RCC 7860 (cell line): ENCODE results near the gene SURF2.
A peak's percentile ranks its signal among the peaks of the same experiment; 100 is the strongest.
"Not testable (repeated sequence)": the region's sequence is repeated elsewhere in the genome, so short reads cannot be mapped to it uniquely, and the experiment has no call there.

Experiments used
- DNase-seq: peaks from one replicate; pipeline ENCODE4 v3.0.0-alpha.2; 2015; ENCODE audit warnings: low spot score
- FAIRE-seq: peaks from 2 replicates; lab custom pipeline; 2012; peaks lifted over from hg19 to GRCh38; lab: Jason Lieb, UNC

Gene SURF2

GRCh38 chr9:133356391-133357091, at the start of gene SURF2, which contains the start of gene SURF1:
Gene SURF2, plus strand, starts transcription at chr9:133356550. Its CDS starts 43 bp downstream, at chr9:133356593.
Gene SURF1, minus strand, starts transcription at chr9:133356487. Its CDS starts 34 bp downstream, at chr9:133356453.
- no peak for FAIRE-seq

DNA sequence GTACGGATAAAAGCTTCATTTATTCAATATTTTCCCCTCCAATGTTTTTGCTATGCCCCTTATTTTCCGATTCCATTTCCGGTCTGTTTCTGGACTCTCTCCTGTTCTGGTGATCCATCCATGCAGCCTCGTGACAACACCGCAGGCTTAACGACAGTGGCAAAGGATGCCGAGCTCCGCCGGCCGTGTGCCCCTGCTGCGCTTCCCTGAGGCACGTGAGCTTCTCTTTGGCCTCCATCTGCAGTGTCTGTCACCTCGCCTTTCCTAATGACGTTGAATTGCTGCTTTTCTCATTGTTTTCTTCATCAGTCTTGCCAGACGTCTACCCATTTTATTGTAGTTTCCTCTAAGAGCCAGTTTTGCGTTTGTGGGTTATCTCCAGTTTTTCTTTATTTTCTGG, 49.0 kb upstream of the SURF2 start:
- DNase-seq (no peak), FAIRE-seq (no peak)

More at GRCh38 chr9:133356391-133357091, at the start of gene SURF2, which contains the start of gene SURF1:
- peak; percentile 53 for DNase-seq

DNA sequence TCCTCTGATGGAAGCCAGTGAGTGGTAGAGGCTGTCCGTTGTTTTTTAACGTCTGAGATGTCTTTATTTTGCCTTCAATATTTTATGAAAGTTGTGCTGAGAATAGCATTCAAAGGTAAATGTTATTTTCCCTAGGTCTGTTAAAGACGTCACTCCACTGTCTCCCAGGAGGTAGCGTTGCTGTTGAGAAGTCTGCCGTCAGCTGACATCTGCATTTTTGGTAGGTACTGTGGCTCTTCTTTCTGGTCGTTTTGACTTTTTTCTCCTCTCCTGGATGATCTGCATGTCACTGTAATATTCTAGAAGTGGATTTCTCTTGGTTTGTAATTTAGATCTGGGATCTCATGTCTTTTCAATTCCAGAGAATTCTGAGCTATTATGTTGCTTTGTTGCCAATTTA, 46.7 kb upstream of the SURF2 start:
- no peak for FAIRE-seq

GRCh38 chr9:133315997-133316396, 40.4 kb upstream of the SURF2 start:
- FAIRE-seq = no peak
- no peak for DNase-seq

More for the DNA sequence above, 46.7 kb upstream of the SURF2 start:
- DNase-seq = no peak

DNA sequence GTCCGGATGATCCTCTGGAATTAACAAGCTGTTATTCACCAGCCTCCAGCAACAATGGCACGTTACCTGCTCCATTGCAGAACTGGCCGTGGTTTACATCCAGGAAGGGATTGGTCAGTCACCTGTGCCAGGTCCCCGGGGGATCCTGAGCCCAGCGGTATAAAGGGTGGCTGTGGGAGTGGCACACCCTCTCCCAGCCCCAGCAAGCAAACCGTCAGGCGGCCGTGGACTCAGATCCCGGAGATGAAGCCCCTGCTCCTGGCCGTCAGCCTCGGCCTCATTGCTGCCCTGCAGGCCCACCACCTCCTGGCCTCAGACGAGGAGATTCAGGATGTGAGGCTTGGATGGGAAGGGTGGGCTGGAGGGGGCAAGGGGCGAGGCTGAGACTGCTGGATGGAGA, 38.8 kb upstream of the SURF2 start:
- DNase-seq, FAIRE-seq: not testable (repeated sequence)

DNA sequence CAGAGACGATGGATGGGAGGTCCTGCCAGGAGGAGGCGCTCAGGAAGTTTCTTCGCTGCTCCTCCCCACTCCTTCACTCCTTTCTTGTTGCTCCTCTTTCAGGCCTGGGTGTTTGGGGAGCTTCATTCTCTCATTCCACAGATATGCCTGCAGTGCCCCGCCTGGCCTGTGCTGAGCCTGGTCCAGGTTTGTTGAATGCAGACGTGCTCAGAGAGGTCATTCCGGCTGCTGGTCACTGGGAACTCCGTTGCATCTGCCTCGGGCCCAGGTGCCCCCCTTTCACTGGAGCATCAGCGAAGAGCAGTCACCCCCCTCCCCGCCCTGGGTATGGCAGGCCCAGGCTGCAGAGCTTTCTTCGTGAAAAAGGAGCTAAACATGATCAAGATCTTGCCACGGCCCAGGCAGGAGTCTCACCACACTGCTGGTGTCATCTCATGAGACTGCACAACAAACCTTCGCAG, 35.9 kb upstream of the SURF2 start:
- no peak for DNase-seq
- FAIRE-seq = no peak

DNA sequence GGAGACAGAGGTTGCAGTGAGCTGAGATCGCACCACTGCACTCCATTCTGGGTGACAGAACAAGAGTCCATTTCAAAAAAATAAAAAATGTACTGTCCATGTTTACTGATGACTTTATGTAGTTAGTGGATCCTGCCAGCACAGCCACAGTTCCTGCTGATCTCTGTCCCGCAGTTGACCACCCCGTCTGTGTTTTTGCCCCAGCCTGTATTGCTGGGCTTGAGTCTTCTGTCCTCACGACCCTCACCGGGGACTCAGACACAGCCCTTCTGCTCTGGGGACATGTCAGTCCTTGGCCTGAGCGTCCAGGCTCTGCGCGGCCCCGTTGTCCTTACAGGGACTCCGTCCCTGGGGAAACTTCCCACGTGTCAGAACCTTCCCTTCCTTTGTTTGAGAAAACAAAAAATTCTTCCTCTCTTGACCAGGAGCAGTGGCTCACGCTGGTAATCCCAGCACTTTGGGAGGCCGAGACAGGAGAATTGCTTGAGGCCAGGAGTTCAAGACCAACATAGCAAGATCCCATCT, 34.9 kb upstream of the SURF2 start:
- no peak for FAIRE-seq
- DNase-seq = no peak

GRCh38 chr9:133322701-133323100, 33.6 kb upstream of the SURF2 start:
- FAIRE-seq (no peak), DNase-seq (no peak)

- DNase-seq (no peak), FAIRE-seq (no peak)
Measured at GRCh38 chr9:133323211-133323610, 33.1 kb upstream of the SURF2 start.

DNA sequence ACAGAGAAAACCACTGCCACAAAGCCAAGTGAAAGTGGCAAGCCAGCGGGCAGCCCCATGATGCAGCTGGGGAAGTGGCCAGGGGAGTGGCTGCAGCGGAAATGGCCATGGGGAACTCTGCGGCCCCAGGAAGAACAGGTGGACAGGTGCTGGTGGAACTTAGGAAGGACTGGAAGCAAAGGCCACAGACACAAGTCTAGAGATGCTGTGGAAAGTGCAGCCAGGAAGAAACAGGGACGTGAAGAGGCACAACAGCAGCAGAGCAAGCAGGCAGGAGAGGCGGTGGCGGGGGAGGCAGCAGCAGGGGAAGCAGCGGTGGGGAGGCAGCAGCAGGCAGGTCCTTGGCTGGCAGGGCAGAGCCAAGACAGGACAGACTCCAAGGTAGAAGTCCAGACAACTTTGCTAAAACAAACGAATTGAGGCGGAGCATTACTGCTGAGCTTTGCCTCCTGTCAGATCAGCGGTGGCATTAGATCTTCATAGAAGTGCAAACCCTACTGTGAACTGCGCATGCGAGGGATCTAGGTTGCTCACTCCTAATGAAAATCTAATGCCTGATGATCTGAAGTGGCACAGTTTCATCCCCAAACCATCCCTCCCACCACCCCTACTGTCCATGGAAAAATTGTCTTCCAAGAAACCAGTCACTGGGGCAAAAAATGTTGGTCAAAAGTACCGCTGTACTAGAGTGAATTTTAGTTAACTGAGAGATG, 32.2 kb upstream of the SURF2 start:
- DNase-seq (no peak), FAIRE-seq (no peak)

GRCh38 chr9:133327021-133327420, 29.3 kb upstream of the SURF2 start:
- FAIRE-seq, DNase-seq: not testable (repeated sequence)

GRCh38 chr9:133327834-133328484, 28.4 kb upstream of the SURF2 start:
- no peak for FAIRE-seq

DNA sequence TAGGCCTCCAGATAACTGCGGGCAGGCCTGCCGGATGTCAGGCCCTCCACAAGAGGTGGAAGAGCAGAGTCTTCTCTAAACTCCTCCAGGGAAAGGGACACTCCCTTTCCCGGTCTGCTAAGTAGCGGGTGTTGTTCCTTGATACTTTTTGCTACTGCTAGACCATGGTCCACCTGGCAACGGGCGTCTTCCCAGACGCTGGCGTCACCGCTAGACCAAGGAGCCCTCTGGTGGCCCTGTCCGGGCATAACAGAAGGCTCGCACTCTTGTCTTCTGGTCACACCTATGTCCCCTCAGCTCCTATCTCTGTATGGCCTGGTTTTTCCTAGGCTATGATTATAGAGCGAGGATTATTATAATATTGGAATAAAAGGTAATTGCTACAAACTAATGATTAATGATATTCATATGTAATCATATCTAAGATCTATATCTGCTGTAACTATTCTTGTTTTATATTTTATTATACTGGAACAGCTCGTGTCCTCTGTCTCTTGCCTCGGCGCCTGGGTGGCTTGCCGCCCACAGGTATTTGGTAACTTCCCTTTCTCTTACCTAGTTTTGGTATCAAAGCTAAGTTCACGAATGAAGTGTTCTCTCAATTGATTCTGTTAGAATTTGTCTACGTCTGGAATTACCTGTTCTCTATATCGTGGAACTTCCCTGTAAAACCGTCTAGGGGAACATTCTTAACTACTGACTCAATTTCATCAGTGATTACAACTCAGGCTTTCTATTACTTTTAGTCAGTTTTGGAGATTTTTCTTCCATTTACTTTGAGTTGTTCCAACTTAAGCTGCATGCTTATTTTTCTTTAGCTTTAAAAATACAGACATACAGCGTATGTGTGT, 26.8 kb upstream of the SURF2 start:
- not testable (repeated sequence) for DNase-seq

More at GRCh38 chr9:133327834-133328484, 28.4 kb upstream of the SURF2 start:
- no peak for DNase-seq

GRCh38 chr9:133331221-133331620, 25.1 kb upstream of the SURF2 start:
- no peak for DNase-seq
- FAIRE-seq = no peak

More for the DNA sequence above, 26.8 kb upstream of the SURF2 start:
- not testable (repeated sequence) for FAIRE-seq

DNA sequence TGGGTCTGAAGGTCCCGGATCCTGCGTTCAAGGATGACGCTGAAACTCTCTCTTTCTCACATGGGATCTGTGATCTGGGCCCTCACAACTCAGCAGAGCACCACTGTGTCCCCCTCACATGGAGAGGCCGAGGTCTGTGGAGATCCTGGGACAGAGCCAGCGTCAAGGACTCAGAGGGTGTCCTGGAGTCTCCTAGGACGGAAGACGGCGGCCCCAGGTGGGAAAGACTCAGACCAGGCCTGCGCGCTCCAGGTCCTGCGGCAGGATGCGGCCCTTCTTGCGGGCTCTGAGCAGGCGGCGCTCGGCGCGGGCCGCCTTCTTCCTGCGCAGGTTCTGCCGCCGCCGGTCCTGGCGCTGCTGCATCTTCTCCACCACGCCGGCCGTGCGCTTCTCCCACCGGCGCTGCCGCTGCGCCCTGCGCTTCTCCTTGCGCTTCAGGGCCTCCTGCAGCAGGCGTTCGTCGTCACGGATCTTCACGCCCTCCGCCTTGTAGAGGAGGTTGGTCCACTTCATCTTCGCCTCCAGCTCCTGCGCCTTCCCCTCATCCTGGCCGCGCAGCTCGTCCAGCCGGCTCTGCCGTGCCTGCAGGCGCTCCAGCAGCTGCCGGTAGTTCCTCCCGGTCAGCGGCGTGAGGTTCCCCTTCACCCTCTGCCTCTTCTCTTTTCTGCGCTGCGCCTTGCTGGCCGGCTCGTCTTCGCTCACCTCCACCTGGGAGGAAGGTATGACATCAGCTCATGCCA, 24.5 kb upstream of the SURF2 start:
- no peak for FAIRE-seq
- no peak for DNase-seq

- no peak for FAIRE-seq
- DNase-seq = no peak
Measured at GRCh38 chr9:133332381-133332730, 24.0 kb upstream of the SURF2 start.

- no peak for FAIRE-seq
Measured at GRCh38 chr9:133333011-133333410, 23.3 kb upstream of the SURF2 start.

DNA sequence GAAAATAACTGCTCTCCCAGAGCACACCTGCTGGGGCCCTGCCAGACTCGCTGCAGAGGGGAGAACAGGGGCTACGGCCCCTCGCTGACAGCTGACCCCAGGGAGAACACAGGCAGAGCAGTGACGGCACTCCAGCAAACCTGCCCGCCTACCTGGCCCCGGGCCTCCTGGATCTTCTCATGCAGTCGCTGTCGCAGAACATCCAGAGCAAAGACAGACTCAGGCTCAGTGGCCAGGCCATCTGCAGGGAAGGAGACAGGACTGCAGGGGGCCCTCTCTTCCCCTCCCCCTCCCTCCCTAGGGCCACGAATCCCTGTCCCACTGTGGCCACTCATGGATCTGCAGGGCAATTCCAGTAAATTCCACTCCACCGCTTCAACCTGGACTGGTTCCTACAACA, 22.8 kb upstream of the SURF2 start:
- FAIRE-seq (no peak), DNase-seq (no peak)

More at GRCh38 chr9:133333011-133333410, 23.3 kb upstream of the SURF2 start:
- DNase-seq = no peak

DNA sequence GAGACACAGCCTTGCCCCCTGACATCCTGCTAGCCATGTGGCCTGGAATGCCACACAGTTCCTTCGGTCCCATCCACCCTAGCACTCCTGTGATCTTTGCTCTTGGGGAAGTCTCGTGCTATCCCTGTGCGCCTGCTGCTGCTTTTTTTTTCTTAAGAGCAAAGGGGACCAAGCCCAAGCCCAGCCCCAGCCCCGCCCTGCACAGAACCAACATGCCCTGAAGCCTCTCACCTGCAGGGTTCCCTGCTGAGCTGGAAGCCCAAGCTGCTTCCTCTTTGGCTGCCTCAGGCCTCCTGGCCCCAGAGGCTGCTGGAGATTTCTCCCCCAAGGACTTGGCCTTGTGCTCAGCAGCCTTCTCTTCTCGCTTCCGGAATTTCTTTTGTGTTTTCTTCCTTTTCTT, 22.2 kb upstream of the SURF2 start:
- DNase-seq (no peak), FAIRE-seq (no peak)

DNA sequence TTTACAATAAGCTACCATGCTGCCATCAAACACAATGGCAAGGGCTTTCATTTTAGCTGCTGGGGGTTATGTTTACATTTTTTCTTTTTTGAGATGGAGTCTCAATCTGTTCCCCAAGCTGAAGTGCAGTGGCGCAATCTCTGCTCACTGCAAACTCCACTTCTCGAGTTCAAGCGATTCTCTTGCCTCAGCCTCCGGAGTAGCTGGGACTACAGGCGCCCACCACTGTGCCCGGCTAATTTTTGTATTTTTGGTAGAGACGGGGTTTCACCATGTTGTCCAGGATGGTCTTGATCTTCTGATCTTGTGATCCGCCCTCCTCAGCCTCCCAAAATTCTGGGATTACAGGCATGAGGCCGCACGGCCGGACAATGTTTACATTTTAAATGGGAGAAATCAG, 21.5 kb upstream of the SURF2 start:
- FAIRE-seq, DNase-seq: not testable (repeated sequence)
